ENCODE measurements around the gene PHKA2. TPM values are rescaled to one million over a fixed set of nuclear protein-coding genes. Genes with fewer than 3 reads are reported as not detected.

PHKA2 gene
- 10 to 100 TPM; 26.9 to 34.3 TPM for total RNA-seq
- polyA plus RNA-seq: 10 to 100 TPM; 14.2 to 18.7 TPM
- long read RNA-seq, donor 1, transcript PHKA2-203 (4 exons, 1,945 nt): major isoform, 7 of 10 reads
- long read RNA-seq, donor 1, partial matches to known transcripts: 0 of 10 reads
- long read RNA-seq, donor 1, other reads (novel, unspliced or antisense): 0 of 10 reads
- long read RNA-seq, donor 2: 0 reads
- long read RNA-seq, donor 3, partial matches to known transcripts: 0 of 4 reads
- long read RNA-seq, donor 3, other reads (novel, unspliced or antisense): 0 of 4 reads
- long read RNA-seq, donor 4, partial matches to known transcripts: 0 of 3 reads
- long read RNA-seq, donor 4, other reads (novel, unspliced or antisense): 0 of 3 reads
- long read RNA-seq, donor 5, full-length matches to known transcripts: 9 of 9 reads
- long read RNA-seq, donor 5, partial matches to known transcripts: 0 of 9 reads
- long read RNA-seq, donor 5, other reads (novel, unspliced or antisense): 0 of 9 reads

GRCh38 chrX:18983666-18984380, at the start of gene PHKA2:
PHKA2 (minus strand) TSS chrX:18984114; CDS start chrX:18983932, 182 bp downstream.
- H3K4me1 ChIP-seq (ENCODE audit: control insufficient read depth in 5 of 5, insufficient read depth in 5 of 5, low read length in 5 of 5): peaks cover 0 to 6% (median 0%) of the 10 kb centered on the region in 5 donors

GRCh38 chrX:19030805-19031204, 46.9 kb upstream of the PHKA2 start:
- no peak for ATAC-seq (ENCODE audit: insufficient read depth, low FRiP score)
- WGBS, 2 donors: 85 to 95% methylated on average over 3 of the region's 3 CpGs
- no peak for TF ChIP-seq CTCF (IDR thresholded peaks at IDR 0.05; ENCODE audit: control extremely low read depth, extremely low read depth)
- H3K9ac ChIP-seq (ENCODE audit: insufficient read depth in 1 of 2, low read length in 2 of 2): no peak overlapping the region
- H3K27me3 ChIP-seq (ENCODE audit: control insufficient read depth in 3 of 3, insufficient read depth in 3 of 3, low read length in 2 of 3): peaks cover 0 to 10% (median 0%) of the 10 kb centered on the region in 3 donors
- no peak for DNase-seq
- no peaks in the 10 kb centered on the region for H3K36me3 ChIP-seq (ENCODE audit: control insufficient read depth in 4 of 4, insufficient read depth in 4 of 4, low read length in 4 of 4)
- peaks cover 0 to 1% (median 0%) of the 10 kb centered on the region in 5 donors for H3K4me1 ChIP-seq (ENCODE audit: control insufficient read depth in 5 of 5, insufficient read depth in 5 of 5, low read length in 5 of 5)
- no peaks in the 10 kb centered on the region for H3K9me3 ChIP-seq (ENCODE audit: control insufficient read depth in 4 of 4, insufficient read depth in 3 of 4, low read length in 3 of 4)
- H3K27ac ChIP-seq (ENCODE audit: low read depth in 1 of 2, low read length in 1 of 2): no peak overlapping the region
- H3K4me3 ChIP-seq: no peak overlapping the region

More at GRCh38 chrX:18983666-18984380, at the start of gene PHKA2:
- Histone ChIP-seq H3K4me3 (peak within 1 kb of the TSS; percentile 51), H3K9ac (ENCODE audit: insufficient read depth in 1 of 2, low read length in 2 of 2) (peak within 1 kb of the TSS; percentile 37 to 62), H3K27me3 (ENCODE audit: control insufficient read depth in 3 of 3, insufficient read depth in 3 of 3, low read length in 2 of 3) (peaks cover 2 to 9% (median 8%) of the 10 kb centered on the region in 3 donors), H3K27ac (ENCODE audit: low read depth in 1 of 2, low read length in 1 of 2) (peak within 1 kb of the TSS; percentile 90 to 98), H3K9me3 (ENCODE audit: control insufficient read depth in 4 of 4, insufficient read depth in 3 of 4, low read length in 3 of 4) (no peaks in the 10 kb centered on the region), H3K36me3 (ENCODE audit: control insufficient read depth in 4 of 4, insufficient read depth in 4 of 4, low read length in 4 of 4) (no peaks in the 10 kb centered on the region)
- 0 to 23% methylated on average over 24 to 64 of the region's 64 CpGs for WGBS, 2 donors
- DNase-seq (peak in 1 of 3 donors; percentile 79), ATAC-seq (ENCODE audit: insufficient read depth, low FRiP score) (peak; percentile 77)
- no peak for TF ChIP-seq CTCF (IDR thresholded peaks at IDR 0.05; ENCODE audit: control extremely low read depth, extremely low read depth)

GRCh38 chrX:19028560-19028959, 44.6 kb upstream of the PHKA2 start:
- ATAC-seq (ENCODE audit: insufficient read depth, low FRiP score): no peak
- Histone ChIP-seq H3K36me3 (ENCODE audit: control insufficient read depth in 4 of 4, insufficient read depth in 4 of 4, low read length in 4 of 4) (no peaks in the 10 kb centered on the region), H3K27ac (ENCODE audit: low read depth in 1 of 2, low read length in 1 of 2) (no peak overlapping the region)

More at GRCh38 chrX:19028560-19028959, 44.6 kb upstream of the PHKA2 start:
- TF ChIP-seq CTCF (IDR thresholded peaks at IDR 0.05; ENCODE audit: control extremely low read depth, extremely low read depth): no peak
- 84 to 97% methylated on average over 6 of the region's 6 CpGs for WGBS, 2 donors
- Histone ChIP-seq H3K4me3 (no peak overlapping the region), H3K9me3 (ENCODE audit: control insufficient read depth in 4 of 4, insufficient read depth in 3 of 4, low read length in 3 of 4) (no peaks in the 10 kb centered on the region), H3K4me1 (ENCODE audit: control insufficient read depth in 5 of 5, insufficient read depth in 5 of 5, low read length in 5 of 5) (peaks cover 0 to 1% (median 0%) of the 10 kb centered on the region in 5 donors), H3K9ac (ENCODE audit: insufficient read depth in 1 of 2, low read length in 2 of 2) (no peak overlapping the region), H3K27me3 (ENCODE audit: control insufficient read depth in 3 of 3, insufficient read depth in 3 of 3, low read length in 2 of 3) (peaks cover 0 to 9% (median 0%) of the 10 kb centered on the region in 3 donors)
- DNase-seq: no peak

Measured in lung (tissue), 16 donors.